Osteoblast (primary cell): ENCODE measurements around the gene ABL2. TPM values are rescaled to one million over a fixed set of nuclear protein-coding genes. Genes with fewer than 3 reads are reported as not detected.
"Not testable (repeated sequence)": the region's sequence is repeated elsewhere in the genome, so short reads cannot be mapped to it uniquely, and the experiment has no call there.

Experiments
- DNase-seq: peaks from one replicate; pipeline ENCODE4 v3.0.0; 2011; ENCODE audit warnings: low spot score, mixed read lengths; ENCODE audit not compliant: insufficient read length; ENCODE audit errors: missing footprints
- H2AFZ ChIP-seq: 2 replicates; pipeline ENCODE4 v1.6.0; 2011; ENCODE audit warnings: mild to moderate bottlenecking, low read length
- H3K27ac ChIP-seq: 2 replicates; pipeline ENCODE4 v1.5.1; 2011; ENCODE audit warnings: mild to moderate bottlenecking, low read depth, low read length, moderate library complexity
- H3K27me3 ChIP-seq: 2 replicates; pipeline ENCODE4 v1.6.0; 2012; ENCODE audit warnings: mild to moderate bottlenecking, control low read depth, inconsistent platforms, low read length, moderate library complexity; ENCODE audit not compliant: insufficient read depth
- H3K36me3 ChIP-seq: 2 replicates; pipeline ENCODE4 v1.5.1; 2011; ENCODE audit warnings: mild to moderate bottlenecking, low read length, control low read depth, moderate library complexity; ENCODE audit not compliant: insufficient read depth
- H3K4me1 ChIP-seq: 2 replicates; pipeline ENCODE4 v1.5.1; 2011; ENCODE audit warnings: mild to moderate bottlenecking, low read length, control low read depth, moderate library complexity; ENCODE audit not compliant: insufficient read depth
- H3K4me2 ChIP-seq: 2 replicates; pipeline ENCODE4 v1.6.0; 2011; ENCODE audit warnings: mild to moderate bottlenecking, low read length; ENCODE audit not compliant: insufficient read depth
- H3K4me3 ChIP-seq: fragments of 200-600 bp; sonication (generic); 3 replicates; pipeline ENCODE4 v1.5.1; 2012; ENCODE audit warnings: mild to moderate bottlenecking, low read length, inconsistent platforms; ENCODE audit not compliant: insufficient read depth
- H3K79me2 ChIP-seq: 2 replicates; pipeline ENCODE4 v1.6.0; 2012; ENCODE audit warnings: mild to moderate bottlenecking, low read length, control low read depth, inconsistent platforms; ENCODE audit not compliant: insufficient read depth
- H3K9me3 ChIP-seq: 2 replicates; pipeline ENCODE4 v1.5.1; 2011; ENCODE audit warnings: low read depth, low read length, control low read depth
- H4K20me1 ChIP-seq: 2 replicates; pipeline ENCODE4 v1.6.0; 2012; ENCODE audit warnings: mild to moderate bottlenecking, low read length, control low read depth; ENCODE audit not compliant: insufficient read depth
- CTCF ChIP-seq: IDR thresholded peaks from 2 replicates; pipeline ENCODE4 v1.5.1; 2011; ENCODE audit warnings: mild to moderate bottlenecking, low read depth, low read length, moderate library complexity; ENCODE audit errors: extremely low read depth
- total RNA-seq: library from RNA; depleted of rRNA; stranded (reverse); fragments of >200 nt; gene quantifications from 2 replicates; pipeline ENCODE4 v1.2.3, GENCODE V29; 2012

ABL2 gene
- total RNA-seq, 1 donor, result 87.2 TPM

- no peak overlapping the region for H2AFZ ChIP-seq
- no peaks in the 10 kb centered on the region for H3K4me1 ChIP-seq
- no peak for TF ChIP-seq CTCF
- H3K9me3 ChIP-seq, result no peaks in the 10 kb centered on the region
- no peak overlapping the region for H3K4me2 ChIP-seq
- no peak for DNase-seq
- H3K27me3 ChIP-seq, result no peaks in the 10 kb centered on the region
- peaks cover 5% of the 10 kb centered on the region for H4K20me1 ChIP-seq
- no peaks in the 10 kb centered on the region for H3K36me3 ChIP-seq
- no peak overlapping the region for H3K27ac ChIP-seq
- no peak overlapping the region for H3K4me3 ChIP-seq
- peaks cover 36% of the 10 kb centered on the region for H3K79me2 ChIP-seq
Measured at GRCh38 chr1:179205284-179205683, 24.2 kb downstream of the ABL2 start.

- no peaks in the 10 kb centered on the region for H3K27me3 ChIP-seq
- H3K36me3 ChIP-seq, result no peaks in the 10 kb centered on the region
- H3K79me2 ChIP-seq, result peaks cover 38% of the 10 kb centered on the region
- TF ChIP-seq CTCF, result no peak
- H3K4me2 ChIP-seq, result no peak overlapping the region
- no peaks in the 10 kb centered on the region for H4K20me1 ChIP-seq
- no peak for DNase-seq
- no peak overlapping the region for H3K27ac ChIP-seq
- no peak overlapping the region for H3K4me3 ChIP-seq
- no peaks in the 10 kb centered on the region for H3K4me1 ChIP-seq
- no peak overlapping the region for H2AFZ ChIP-seq
- H3K9me3 ChIP-seq, result no peaks in the 10 kb centered on the region
Measured at GRCh38 chr1:179202161-179202560, 27.3 kb downstream of the ABL2 start.

- Histone ChIP-seq H3K4me3 (no peak overlapping the region), H4K20me1 (no peaks in the 10 kb centered on the region), H3K9me3 (no peaks in the 10 kb centered on the region), H3K36me3 (no peaks in the 10 kb centered on the region), H3K4me1 (no peaks in the 10 kb centered on the region), H3K27me3 (no peaks in the 10 kb centered on the region), H3K27ac (no peak overlapping the region), H2AFZ (no peak overlapping the region), H3K4me2 (no peak overlapping the region), H3K79me2 (peaks cover 34% of the 10 kb centered on the region)
- TF ChIP-seq CTCF, result no peak
- no peak for DNase-seq
Measured at GRCh38 chr1:179200586-179200985, 28.9 kb downstream of the ABL2 start.

GRCh38 chr1:179197690-179198297 lies 31.7 kb downstream of the ABL2 start:
- no peaks in the 10 kb centered on the region for H4K20me1 ChIP-seq
- no peak overlapping the region for H2AFZ ChIP-seq
- no peak for TF ChIP-seq CTCF
- no peaks in the 10 kb centered on the region for H3K9me3 ChIP-seq
- no peaks in the 10 kb centered on the region for H3K36me3 ChIP-seq
- no peak overlapping the region for H3K4me3 ChIP-seq
- no peaks in the 10 kb centered on the region for H3K27me3 ChIP-seq
- DNase-seq, result no peak
- peaks cover 48% of the 10 kb centered on the region for H3K79me2 ChIP-seq
- H3K4me2 ChIP-seq, result no peak overlapping the region
- no peak overlapping the region for H3K27ac ChIP-seq
- no peaks in the 10 kb centered on the region for H3K4me1 ChIP-seq

GRCh38 chr1:179195857-179196256 lies 33.6 kb downstream of the ABL2 start:
- not testable (repeated sequence) for H3K36me3 ChIP-seq, H3K4me3 ChIP-seq, H4K20me1 ChIP-seq, H2AFZ ChIP-seq, H3K9me3 ChIP-seq, H3K27me3 ChIP-seq, H3K4me1 ChIP-seq, H3K27ac ChIP-seq, H3K4me2 ChIP-seq, DNase-seq
- H3K79me2 ChIP-seq, result peaks cover 48% of the 10 kb centered on the region
